Measurements from ENCODE around the gene GJC2. TPM values are rescaled to one million over a fixed set of nuclear protein-coding genes. Genes with fewer than 3 reads are reported as not detected.

GJC2 gene
- total and polyA plus RNA-seq, 9 donors = 0.94 to 1.6 (median 1.3) TPM

DNA sequence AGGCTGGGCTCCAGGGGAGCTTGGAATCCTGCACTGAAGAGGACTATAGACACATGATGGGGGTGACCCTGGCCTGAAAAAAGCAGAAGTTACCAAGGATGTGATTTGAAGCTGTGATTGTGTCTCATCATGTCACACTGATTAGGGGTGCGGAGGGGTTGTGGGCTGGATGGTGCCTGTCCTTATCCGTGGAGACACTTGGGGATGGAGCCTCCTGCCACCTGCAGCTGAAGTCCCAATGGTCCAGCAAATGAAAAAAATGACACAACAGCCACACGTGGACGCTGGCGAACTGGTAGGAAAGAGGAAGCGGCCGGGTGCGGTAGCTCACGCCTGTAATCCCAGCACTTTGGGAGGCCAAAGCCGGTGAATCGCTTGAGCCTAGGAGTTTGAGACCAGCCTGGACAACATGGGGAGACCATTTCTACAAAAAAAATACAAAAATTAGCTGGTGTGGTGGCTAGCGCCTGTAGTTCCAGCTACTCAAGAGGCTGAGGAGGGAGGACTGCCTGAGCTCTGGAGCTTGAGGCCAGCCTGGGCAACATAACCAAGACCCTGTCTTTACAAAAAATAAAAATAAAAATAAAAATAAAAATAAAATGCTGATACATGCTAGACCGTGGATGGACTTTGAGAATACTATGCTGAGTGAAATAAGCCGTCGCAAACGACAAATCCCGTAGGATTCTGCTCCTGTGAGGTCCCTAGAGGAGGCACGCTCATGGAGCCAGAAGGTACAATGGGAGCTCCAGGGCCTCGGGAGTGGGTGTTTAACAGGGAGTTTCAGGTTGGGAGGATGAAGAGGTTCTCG is 15.0 kb downstream of the GJC2 start:
- Histone ChIP-seq H3K27ac (ENCODE audit: low read length) (peak overlapping the region; percentile 95), H3K9me3 (replicated peaks; ENCODE audit: control insufficient read depth, low read depth, low read length) (no peaks in the 10 kb centered on the region), H3K4me3 (ENCODE audit: low read length) (peak overlapping the region; percentile 52), H3K36me3 (ENCODE audit: control insufficient read depth, insufficient read depth, low read length) (peaks cover 3% of the 10 kb centered on the region), H3K27me3 (ENCODE audit: control insufficient read depth, insufficient read depth, low read length) (peaks cover 12% of the 10 kb centered on the region), H3K4me1 (ENCODE audit: control insufficient read depth, insufficient read depth, low read length) (peaks cover 43% of the 10 kb centered on the region)
- DNase-seq = peak; percentile 43
- 48% methylated on average over 17 of the region's 20 CpGs for WGBS (ENCODE audit: insufficient coverage)

DNA sequence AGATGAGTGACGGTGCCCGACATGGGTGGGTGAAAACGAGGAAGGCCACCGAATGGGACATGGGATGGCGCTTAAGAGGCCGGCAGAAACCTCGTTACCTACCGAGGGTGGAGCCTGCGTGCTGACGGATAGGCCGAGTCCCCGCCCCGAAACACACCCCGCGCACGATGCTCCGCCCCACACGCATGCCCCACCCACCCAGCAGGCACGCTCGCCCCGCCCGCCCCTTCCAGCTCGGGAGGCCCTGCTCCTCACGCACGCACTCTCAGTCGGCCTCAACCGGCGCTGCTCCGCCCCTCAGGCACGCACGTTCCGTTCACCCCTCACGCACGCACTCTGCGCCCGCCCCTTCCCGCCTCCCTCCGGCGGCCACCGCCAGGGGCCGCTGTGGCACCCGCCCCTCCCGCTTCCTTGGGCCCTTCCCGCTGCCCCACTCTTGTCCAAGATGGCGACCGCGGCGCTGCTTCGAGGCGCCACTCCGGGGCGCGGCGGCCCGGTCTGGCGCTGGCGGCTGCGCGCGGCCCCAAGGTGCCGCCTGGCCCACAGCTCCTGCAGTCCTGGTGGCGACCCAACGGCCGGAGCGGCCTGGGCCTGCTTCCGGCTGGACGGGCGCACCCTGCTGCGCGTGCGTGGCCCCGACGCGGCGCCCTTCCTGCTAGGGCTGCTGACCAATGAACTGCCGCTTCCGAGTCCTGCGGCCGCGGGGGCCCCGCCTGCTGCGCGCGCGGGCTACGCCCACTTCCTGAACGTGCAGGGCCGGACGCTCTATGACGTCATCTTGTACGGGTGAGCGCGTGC is 15.8 kb downstream of the GJC2 start, which contains the start of gene IBA57:
Gene IBA57, plus strand, starts transcription at position 433 of the 798 bp plus-strand sequence. Its CDS starts 13 bp downstream, at position 446.
- Histone ChIP-seq H3K4me1 (ENCODE audit: control insufficient read depth, insufficient read depth, low read length) (peaks cover 43% of the 10 kb centered on the region), H3K9me3 (replicated peaks; ENCODE audit: control insufficient read depth, low read depth, low read length) (no peaks in the 10 kb centered on the region), H3K36me3 (ENCODE audit: control insufficient read depth, insufficient read depth, low read length) (peaks cover 7% of the 10 kb centered on the region), H3K4me3 (ENCODE audit: low read length) (peak within 1 kb of the TSS; percentile 71), H3K27me3 (ENCODE audit: control insufficient read depth, insufficient read depth, low read length) (peaks cover 4% of the 10 kb centered on the region), H3K27ac (ENCODE audit: low read length) (peak within 1 kb of the TSS; percentile 98)
- peak; percentile 99 for DNase-seq
- WGBS (ENCODE audit: insufficient coverage) = under 1% methylated on average over 88 of the region's 93 CpGs

- Histone ChIP-seq H3K27ac (ENCODE audit: low read length) (peak overlapping the region; percentile 98), H3K9me3 (replicated peaks; ENCODE audit: control insufficient read depth, low read depth, low read length) (no peaks in the 10 kb centered on the region), H3K4me3 (ENCODE audit: low read length) (peak overlapping the region; percentile 71), H3K4me1 (ENCODE audit: control insufficient read depth, insufficient read depth, low read length) (peaks cover 42% of the 10 kb centered on the region), H3K27me3 (ENCODE audit: control insufficient read depth, insufficient read depth, low read length) (peaks cover 4% of the 10 kb centered on the region), H3K36me3 (ENCODE audit: control insufficient read depth, insufficient read depth, low read length) (peaks cover 8% of the 10 kb centered on the region)
- DNase-seq = peak; percentile 88
- 0% methylated on average over 12 of the region's 26 CpGs for WGBS (ENCODE audit: insufficient coverage)
Measured at GRCh38 chr1:228166170-228166936, 16.6 kb downstream of the GJC2 start.

- Histone ChIP-seq H3K4me1 (ENCODE audit: control insufficient read depth, insufficient read depth, low read length) (peaks cover 18% of the 10 kb centered on the region), H3K4me3 (ENCODE audit: low read length) (no peak overlapping the region), H3K27me3 (ENCODE audit: control insufficient read depth, insufficient read depth, low read length) (no peaks in the 10 kb centered on the region), H3K27ac (ENCODE audit: low read length) (no peak overlapping the region), H3K9me3 (replicated peaks; ENCODE audit: control insufficient read depth, low read depth, low read length) (no peaks in the 10 kb centered on the region), H3K36me3 (ENCODE audit: control insufficient read depth, insufficient read depth, low read length) (peaks cover 8% of the 10 kb centered on the region)
- no peak for DNase-seq
- WGBS (ENCODE audit: insufficient coverage) = 83% methylated on average over 10 of the region's 12 CpGs
Measured at GRCh38 chr1:228168563-228169270, 19.0 kb downstream of the GJC2 start.

DNA sequence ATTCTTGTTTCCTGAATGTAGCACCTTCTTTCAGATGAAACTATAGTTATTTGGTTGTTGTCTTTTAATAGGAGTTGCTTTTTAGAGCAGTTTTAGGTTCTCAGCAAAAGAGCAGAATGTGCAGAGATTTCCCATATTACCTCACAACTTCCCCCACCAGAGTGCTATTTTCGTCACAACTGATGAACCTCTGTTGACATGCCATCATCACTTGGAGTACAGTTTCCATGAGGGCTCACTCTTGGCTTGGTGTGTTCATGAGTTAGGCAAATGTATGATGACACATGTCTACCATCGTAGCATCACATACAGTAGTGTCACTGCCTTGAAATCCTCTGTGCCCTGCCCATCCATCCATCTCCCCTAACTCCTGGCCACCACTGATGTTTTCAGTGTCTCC is 19.6 kb downstream of the GJC2 start:
- no peak for DNase-seq
- H3K4me3 ChIP-seq (ENCODE audit: low read length) = no peak overlapping the region
- peaks cover 8% of the 10 kb centered on the region for H3K36me3 ChIP-seq (ENCODE audit: control insufficient read depth, insufficient read depth, low read length)
- H3K9me3 ChIP-seq (replicated peaks; ENCODE audit: control insufficient read depth, low read depth, low read length) = no peaks in the 10 kb centered on the region
- H3K4me1 ChIP-seq (ENCODE audit: control insufficient read depth, insufficient read depth, low read length) = peaks cover 17% of the 10 kb centered on the region
- 89% methylated on average over 1 of the region's 2 CpGs for WGBS (ENCODE audit: insufficient coverage)
- H3K27me3 ChIP-seq (ENCODE audit: control insufficient read depth, insufficient read depth, low read length) = no peaks in the 10 kb centered on the region
- no peak overlapping the region for H3K27ac ChIP-seq (ENCODE audit: low read length)

- Histone ChIP-seq H3K9me3 (replicated peaks; ENCODE audit: control insufficient read depth, low read depth, low read length) (no peaks in the 10 kb centered on the region), H3K4me1 (ENCODE audit: control insufficient read depth, insufficient read depth, low read length) (peaks cover 9% of the 10 kb centered on the region), H3K27me3 (ENCODE audit: control insufficient read depth, insufficient read depth, low read length) (no peaks in the 10 kb centered on the region), H3K4me3 (ENCODE audit: low read length) (no peak overlapping the region), H3K36me3 (ENCODE audit: control insufficient read depth, insufficient read depth, low read length) (peaks cover 18% of the 10 kb centered on the region), H3K27ac (ENCODE audit: low read length) (no peak overlapping the region)
- WGBS (ENCODE audit: insufficient coverage) = 100% methylated on average over 3 of the region's 7 CpGs
- no peak for DNase-seq
Measured at GRCh38 chr1:228170666-228171065, 20.9 kb downstream of the GJC2 start.

GRCh38 chr1:228171221-228171891 is 21.6 kb downstream of the GJC2 start:
- DNase-seq = peak; percentile 1
- Histone ChIP-seq H3K27me3 (ENCODE audit: control insufficient read depth, insufficient read depth, low read length) (no peaks in the 10 kb centered on the region), H3K9me3 (replicated peaks; ENCODE audit: control insufficient read depth, low read depth, low read length) (no peaks in the 10 kb centered on the region), H3K27ac (ENCODE audit: low read length) (no peak overlapping the region), H3K36me3 (ENCODE audit: control insufficient read depth, insufficient read depth, low read length) (peaks cover 22% of the 10 kb centered on the region), H3K4me3 (ENCODE audit: low read length) (no peak overlapping the region), H3K4me1 (ENCODE audit: control insufficient read depth, insufficient read depth, low read length) (peaks cover 6% of the 10 kb centered on the region)
- WGBS (ENCODE audit: insufficient coverage) = 81% methylated on average over 10 of the region's 10 CpGs

DNA sequence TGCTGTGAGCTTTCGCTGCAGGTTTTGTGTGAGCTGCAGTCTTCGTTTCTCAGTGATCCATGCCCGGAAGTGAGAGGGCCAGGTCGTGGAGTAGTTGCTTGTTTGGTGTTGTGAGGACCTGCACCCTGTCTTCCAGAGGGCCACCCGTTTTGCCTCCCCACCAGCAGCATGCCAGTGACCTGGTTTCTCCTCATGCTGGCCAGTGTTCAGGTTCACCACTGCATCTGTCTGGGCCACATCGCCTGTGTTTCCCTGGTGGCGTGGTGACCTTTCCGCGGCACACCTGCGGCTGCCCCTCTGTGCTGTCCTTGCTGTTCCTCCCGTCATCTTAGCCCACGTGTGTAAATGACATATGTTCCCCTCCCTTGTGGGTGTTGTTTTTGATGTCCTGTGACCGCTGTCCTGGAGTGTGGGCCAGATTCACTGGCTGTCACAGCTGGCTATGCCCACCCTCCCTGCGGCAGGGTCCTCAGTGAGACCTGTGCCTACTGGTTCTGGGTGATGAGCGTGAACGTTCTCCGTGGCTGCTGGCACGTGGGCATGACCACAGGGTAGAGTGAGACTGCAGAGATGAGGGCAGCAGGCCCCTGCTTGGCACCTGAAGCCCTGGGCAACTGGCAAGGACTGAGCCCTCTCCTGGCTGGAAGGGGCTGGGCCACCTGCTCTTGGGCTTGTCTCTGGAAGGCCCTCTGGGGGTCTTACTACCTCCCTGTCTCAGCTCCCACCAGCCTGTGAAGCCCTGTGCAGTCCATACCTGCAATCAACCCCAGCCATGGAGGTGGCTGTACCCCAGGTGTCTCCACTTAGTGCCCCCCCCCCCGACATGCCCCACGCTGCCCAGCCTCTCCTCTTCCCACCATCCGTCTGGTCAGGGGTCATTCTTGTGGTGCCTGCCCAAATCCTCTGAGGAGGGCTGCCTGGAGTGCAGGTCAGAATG is 23.1 kb downstream of the GJC2 start:
- Histone ChIP-seq H3K4me3 (ENCODE audit: low read length) (no peak overlapping the region), H3K27ac (ENCODE audit: low read length) (no peak overlapping the region), H3K4me1 (ENCODE audit: control insufficient read depth, insufficient read depth, low read length) (no peaks in the 10 kb centered on the region), H3K9me3 (replicated peaks; ENCODE audit: control insufficient read depth, low read depth, low read length) (no peaks in the 10 kb centered on the region), H3K36me3 (ENCODE audit: control insufficient read depth, insufficient read depth, low read length) (peaks cover 22% of the 10 kb centered on the region), H3K27me3 (ENCODE audit: control insufficient read depth, insufficient read depth, low read length) (no peaks in the 10 kb centered on the region)
- 84% methylated on average over 13 of the region's 21 CpGs for WGBS (ENCODE audit: insufficient coverage)
- DNase-seq = peak; percentile 3

Measured in muscle of leg (tissue), 11 donors.